GM12878 (cell line): ENCODE results near the gene PXMP2. TPM values are rescaled to one million over a fixed set of nuclear protein-coding genes. Genes with fewer than 3 reads are reported as not detected.

Source experiments
- ATAC-seq: fragments of 200-7000 bp; cut with Tn5 transposase; 3 replicates; pipeline ENCODE4 v1.9.1; 2020; ENCODE audit warnings: mild to moderate bottlenecking, moderate library complexity
- BruUV-seq: library from RNA; stranded (reverse); fragments of 400-500 nt; replicated peaks from 2 replicates; lab custom pipeline; 2021; lab: Mats Ljungman, UMichigan
- CTCF ChIA-PET: fragments of 300-600 bp; sonication (Branson Sonifier 250); formaldehyde crosslinking; extraction: SDS; loops from one replicate; lab custom pipeline; 2021; ENCODE audit warnings: inconsistent platforms; lab: Yijun Ruan, JAX
- POLR2A ChIA-PET: fragments of 350-600 bp; formaldehyde crosslinking; extraction: SDS; loops from one replicate; lab custom pipeline; 2021; ENCODE audit warnings: inconsistent platforms; lab: Charles Lee
- RAD21 ChIA-PET: fragments of 300-600 bp; sonication (Branson Sonifier 250); formaldehyde crosslinking; loops from one replicate; lab custom pipeline; 2023; ENCODE audit warnings: antibody characterized with exemption; ENCODE audit not compliant: unreplicated experiment; lab: Charles Lee
- SMC1A ChIA-PET: fragments of 300-600 bp; sonication (Branson Sonifier 250); formaldehyde crosslinking; loops from one replicate; lab custom pipeline; 2023; ENCODE audit not compliant: unreplicated experiment, uncharacterized antibody; lab: Charles Lee
- DNase-seq: peaks from one replicate; pipeline ENCODE4 v3.0.0-alpha.2; 2011; ENCODE audit warnings: low read depth, low spot score
- FAIRE-seq: peaks from 3 replicates; lab custom pipeline; 2011; peaks lifted over from hg19 to GRCh38; lab: Jason Lieb, UNC
- H2AFZ ChIP-seq: 2 replicates; pipeline ENCODE4 v1.6.0; 2011; ENCODE audit warnings: low read depth, low read length, control low read depth; ENCODE audit not compliant: control insufficient read depth
- H3K27ac ChIP-seq: 2 replicates; pipeline ENCODE4 v1.5.1; 2011; ENCODE audit warnings: control low read depth; ENCODE audit not compliant: control insufficient read depth, insufficient read depth
- H3K27me3 ChIP-seq, 2 experiments: replicated peaks in 1 of 2; 2 replicates each; pipeline versions ENCODE4 v1.6.0 to v1.6.1; 2011; ENCODE audit warnings: low read length in 1 of 2; ENCODE audit not compliant: control insufficient read depth in 2 of 2, insufficient read depth in 2 of 2
- H3K36me3 ChIP-seq, 2 experiments: 2 replicates each; pipeline ENCODE4 v1.5.1; 2011; ENCODE audit warnings: low read length in 1 of 2; ENCODE audit not compliant: control insufficient read depth in 2 of 2, insufficient read depth in 2 of 2
- H3K4me1 ChIP-seq: 2 replicates; pipeline ENCODE4 v1.6.1; 2011; ENCODE audit warnings: mild to moderate bottlenecking, low read length, moderate library complexity, mixed read lengths; ENCODE audit not compliant: control insufficient read depth, insufficient read depth
- H3K4me2 ChIP-seq: 2 replicates; pipeline ENCODE4 v1.6.0; 2011; ENCODE audit warnings: control low read depth; ENCODE audit not compliant: control insufficient read depth, insufficient read depth
- H3K4me3 ChIP-seq: fragments of 200-600 bp; sonication (generic); 2 replicates; pipeline ENCODE4 v1.5.1; 2016
- H3K79me2 ChIP-seq: 2 replicates; pipeline ENCODE4 v1.6.0; 2011; ENCODE audit warnings: low read length; ENCODE audit not compliant: control insufficient read depth, insufficient read depth
- H3K9ac ChIP-seq: 2 replicates; pipeline ENCODE4 v1.8.0; 2011; ENCODE audit warnings: low read length, control low read depth, mixed read lengths; ENCODE audit not compliant: control insufficient read depth, insufficient read depth
- H3K9me3 ChIP-seq: replicated peaks from 3 replicates; pipeline ENCODE4 v1.5.1; 2011; ENCODE audit warnings: mild to moderate bottlenecking, low read length; ENCODE audit not compliant: control insufficient read depth, insufficient read depth
- H4K20me1 ChIP-seq: 2 replicates; pipeline ENCODE4 v1.6.0; 2011; ENCODE audit not compliant: control insufficient read depth, insufficient read depth
- CBX5 ChIP-seq: sonication (generic); IDR thresholded peaks from 2 replicates; pipeline ENCODE4 v1.6.1; 2016; ENCODE audit warnings: low read depth, moderate library complexity, mild to moderate bottlenecking, inconsistent platforms
- EP300 ChIP-seq, 2 experiments: fragments of 150-350 bp in 1 of 2; IDR thresholded peaks; 2 replicates each; pipeline ENCODE4 v1.6.1; 2011 to 2012; ENCODE audit warnings: low read depth in 2 of 2, low read length in 2 of 2, borderline replicate concordance in 1 of 2, improper control_type of control experiment in 1 of 2, inconsistent platforms in 1 of 2; ENCODE audit not compliant: control insufficient read depth in 1 of 2
- MEF2A ChIP-seq: IDR thresholded peaks from 2 replicates; pipeline ENCODE4 v1.6.1; 2011; ENCODE audit warnings: low read depth, mild to moderate bottlenecking, low read length, moderate library complexity; ENCODE audit not compliant: insufficient read depth
- RB1 ChIP-seq: fragments of 450-650 bp; formaldehyde crosslinking; IDR thresholded peaks from 2 replicates; pipeline ENCODE4 v1.6.1; 2017; ENCODE audit warnings: mild to moderate bottlenecking, borderline replicate concordance
- RBBP5 ChIP-seq: fragments of 200-600 bp; sonication (generic); conservative IDR thresholded peaks from 2 replicates; pipeline ENCODE4 v1.6.1; 2016
- WRNIP1 ChIP-seq: IDR thresholded peaks from 2 replicates; pipeline ENCODE4 v1.6.1; 2011; ENCODE audit warnings: low read depth, low read length, improper control_type of control experiment, borderline replicate concordance
- ZNF207 ChIP-seq: fragments of 450-650 bp; IDR thresholded peaks from 2 replicates; pipeline ENCODE4 v1.6.1; 2014; ENCODE audit warnings: antibody characterized with exemption, mild to moderate bottlenecking, borderline replicate concordance
- WGBS: methylation state at CpG from one replicate; pipeline ENCODE4 v1.1.6; 2016; ENCODE audit warnings: low lambda C conversion rate; ENCODE audit not compliant: insufficient replicate concordance, insufficient coverage; ENCODE audit errors: missing lambda C conversion rate; 5-methylcytosine and 5-hydroxymethylcytosine counted together
- in situ Hi-C: fragments of 300-500 bp; cut with MboI; formaldehyde crosslinking; loops from 9 replicates; pipeline ENCODE4 v1.14.3; 2018; ENCODE audit warnings: mixed read lengths
- intact Hi-C: fragments of 100-400 bp; cut with micrococcal nuclease; formaldehyde crosslinking; loops from one replicate; pipeline ENCODE4 v1.14.2; 2022; ENCODE audit not compliant: unreplicated experiment
- polyA plus RNA-seq, 11 experiments: library from polyadenylated mRNA; depleted of rRNA in 4 of 11; unstranded in 6 of 11; stranded (reverse) in 5 of 11; fragments of >200 nt; fragmentation: Nextera tagmentation in 4 of 11; fragmentation: Illumina TruSeq in 1 of 11; extraction: Ambion mirVana in 4 of 11; extraction: Trizol in 1 of 11; gene quantifications; 1 replicate in 1 of 11; 2 replicates in 10 of 11; pipeline versions ENCODE4 v1.2.1 to v1.2.3, GENCODE V29; 2011 to 2016; ENCODE audit warnings: inconsistent platforms in 2 of 11, missing spikeins in 2 of 11, low read depth in 1 of 11
- total RNA-seq, 4 experiments: library from RNA; depleted of rRNA in 3 of 4; stranded (reverse); fragments of >200 nt in 3 of 4; fragmentation: Illumina TruSeq in 1 of 4; extraction: Trizol in 1 of 4; gene quantifications; 2 replicates each; pipeline versions ENCODE4 v1.2.1 to v1.2.3, GENCODE V29; 2013 to 2021
- TF ChIP-seq, protein P1 (sequence below): fragments of 150-350 bp; IDR thresholded peaks from 2 replicates; pipeline ENCODE4 v1.6.1; 2014; ENCODE audit warnings: mild to moderate bottlenecking, low read depth, low read length
- TF ChIP-seq, protein P2 (sequence below): IDR thresholded peaks from 2 replicates; pipeline ENCODE4 v1.6.1; 2011; ENCODE audit warnings: mild to moderate bottlenecking, low read depth, low read length, moderate library complexity; ENCODE audit not compliant: insufficient replicate concordance

The PXMP2 gene
- total and polyA plus RNA-seq, 10 of the 15 experiments (the other 5 are each of a cell fraction or from before 2014, with no cell fraction given): 4.0 to 97.8 (median 42.0) TPM

DNA sequence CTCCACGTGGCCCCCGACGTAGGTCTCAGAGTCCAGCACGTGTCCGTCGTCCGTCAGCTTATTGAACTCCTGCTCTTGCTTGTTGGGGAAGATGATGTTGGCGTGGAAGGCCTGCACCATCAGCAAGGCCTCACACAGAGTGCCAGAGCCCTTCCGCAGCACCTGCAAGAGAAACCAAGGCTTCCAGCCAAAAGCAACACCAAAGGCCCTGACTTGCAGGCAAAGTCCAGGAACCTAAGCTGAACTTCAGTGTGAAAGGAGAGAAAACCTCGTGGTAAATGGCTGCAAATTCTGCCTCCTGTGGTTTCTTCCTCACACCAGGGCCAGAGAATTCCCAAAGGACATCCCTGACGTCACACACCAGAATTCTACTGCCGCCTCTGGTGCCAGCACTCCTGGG lies 14.7 kb upstream of the PXMP2 start:
- ATAC-seq: no peak
- H3K9me3 ChIP-seq: no peaks in the 10 kb centered on the region
- no peaks in the 10 kb centered on the region for H4K20me1 ChIP-seq
- 87% methylated on average over 12 of the region's 12 CpGs for WGBS
- H3K27ac ChIP-seq: no peak overlapping the region
- RAD21 ChIA-PET: no interaction called here
- H3K27me3 ChIP-seq: no peaks in the 10 kb centered on the region
- H3K4me1 ChIP-seq: no peaks in the 10 kb centered on the region
- no peak overlapping the region for H3K9ac ChIP-seq
- intact Hi-C loops: no loop called here
- no peak overlapping the region for H3K4me2 ChIP-seq
- SMC1A ChIA-PET: no interaction called here
- CTCF ChIA-PET: no interaction called here
- H3K36me3 ChIP-seq: peaks cover 34 to 57% of the 10 kb centered on the region in 2 experiments
- POLR2A ChIA-PET: no interaction called here
- in situ Hi-C loops: no loop called here
- no TSS peak for BruUV-seq
- no peaks in the 10 kb centered on the region for H3K79me2 ChIP-seq
- DNase-seq: no peak
- no peak for TF ChIP-seq ZNF207
- no peak for TF ChIP-seq MEF2A
- TF ChIP-seq, protein P1, sequence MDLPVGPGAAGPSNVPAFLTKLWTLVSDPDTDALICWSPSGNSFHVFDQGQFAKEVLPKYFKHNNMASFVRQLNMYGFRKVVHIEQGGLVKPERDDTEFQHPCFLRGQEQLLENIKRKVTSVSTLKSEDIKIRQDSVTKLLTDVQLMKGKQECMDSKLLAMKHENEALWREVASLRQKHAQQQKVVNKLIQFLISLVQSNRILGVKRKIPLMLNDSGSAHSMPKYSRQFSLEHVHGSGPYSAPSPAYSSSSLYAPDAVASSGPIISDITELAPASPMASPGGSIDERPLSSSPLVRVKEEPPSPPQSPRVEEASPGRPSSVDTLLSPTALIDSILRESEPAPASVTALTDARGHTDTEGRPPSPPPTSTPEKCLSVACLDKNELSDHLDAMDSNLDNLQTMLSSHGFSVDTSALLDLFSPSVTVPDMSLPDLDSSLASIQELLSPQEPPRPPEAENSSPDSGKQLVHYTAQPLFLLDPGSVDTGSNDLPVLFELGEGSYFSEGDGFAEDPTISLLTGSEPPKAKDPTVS: no peak
- TF ChIP-seq, protein P2, sequence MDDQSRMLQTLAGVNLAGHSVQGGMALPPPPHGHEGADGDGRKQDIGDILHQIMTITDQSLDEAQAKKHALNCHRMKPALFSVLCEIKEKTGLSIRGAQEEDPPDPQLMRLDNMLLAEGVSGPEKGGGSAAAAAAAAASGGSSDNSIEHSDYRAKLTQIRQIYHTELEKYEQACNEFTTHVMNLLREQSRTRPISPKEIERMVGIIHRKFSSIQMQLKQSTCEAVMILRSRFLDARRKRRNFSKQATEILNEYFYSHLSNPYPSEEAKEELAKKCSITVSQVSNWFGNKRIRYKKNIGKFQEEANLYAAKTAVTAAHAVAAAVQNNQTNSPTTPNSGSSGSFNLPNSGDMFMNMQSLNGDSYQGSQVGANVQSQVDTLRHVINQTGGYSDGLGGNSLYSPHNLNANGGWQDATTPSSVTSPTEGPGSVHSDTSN: no peak
- no peak for TF ChIP-seq EP300 (IDR thresholded peaks at IDR 0.05; ENCODE audit: borderline replicate concordance in 1 of 2, control insufficient read depth in 1 of 2, low read depth in 2 of 2, low read length in 2 of 2)
- no peak for TF ChIP-seq CBX5
- no peak for TF ChIP-seq RB1
- no peak for TF ChIP-seq WRNIP1
- TF ChIP-seq RBBP5: no peak
- FAIRE-seq: no peak
- H2AFZ ChIP-seq: no peak overlapping the region
- no peak overlapping the region for H3K4me3 ChIP-seq
